Suppressor macrophage treated with lipopolysaccharide for 4 hours (primary cell): ENCODE measurements around the gene STARD10.

Experiments used
- DNase-seq: peaks from one replicate; pipeline ENCODE4 v3.0.0-alpha.2; 2020

Gene STARD10, protein sequence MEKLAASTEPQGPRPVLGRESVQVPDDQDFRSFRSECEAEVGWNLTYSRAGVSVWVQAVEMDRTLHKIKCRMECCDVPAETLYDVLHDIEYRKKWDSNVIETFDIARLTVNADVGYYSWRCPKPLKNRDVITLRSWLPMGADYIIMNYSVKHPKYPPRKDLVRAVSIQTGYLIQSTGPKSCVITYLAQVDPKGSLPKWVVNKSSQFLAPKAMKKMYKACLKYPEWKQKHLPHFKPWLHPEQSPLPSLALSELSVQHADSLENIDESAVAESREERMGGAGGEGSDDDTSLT

GRCh38 chr11:72793425-72794367 is at the start of gene STARD10:
Gene STARD10 (minus strand): TSS chr11:72794047. CDS start chr11:72781181, 12,866 bp downstream.
- DNase-seq, result peak; percentile 100

GRCh38 chr11:72842653-72843330 is 48.9 kb upstream of the STARD10 start:
- DNase-seq, result no peak

- DNase-seq, result no peak
Measured at GRCh38 chr11:72842126-72842525, 48.3 kb upstream of the STARD10 start.

GRCh38 chr11:72841397-72841796 is 47.5 kb upstream of the STARD10 start:
- no peak for DNase-seq

- no peak for DNase-seq
Measured at GRCh38 chr11:72840780-72841179, 46.9 kb upstream of the STARD10 start.

GRCh38 chr11:72838691-72839305 is 45.0 kb upstream of the STARD10 start:
- DNase-seq, result no peak

GRCh38 chr11:72836111-72836510 is 42.3 kb upstream of the STARD10 start:
- no peak for DNase-seq

DNA sequence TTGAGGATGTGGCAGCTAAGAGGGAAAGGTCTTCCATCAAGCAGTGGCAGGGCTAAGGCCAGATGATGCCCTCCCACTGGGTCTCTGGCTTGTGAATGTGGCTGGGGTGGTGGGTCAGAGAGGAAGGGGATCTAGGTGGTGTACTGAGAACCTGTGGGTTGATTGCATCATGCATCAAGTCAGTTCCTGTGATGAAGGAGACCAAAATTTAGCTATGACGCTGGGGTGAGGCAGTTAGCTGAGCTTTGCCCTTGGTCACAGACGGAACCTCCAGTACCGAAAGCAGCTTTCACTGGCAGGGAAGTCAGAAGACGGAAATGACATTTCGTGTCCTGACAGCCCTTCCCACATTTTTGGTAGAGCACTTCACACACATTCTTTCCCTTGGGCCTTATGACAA is 41.1 kb upstream of the STARD10 start:
- peak; percentile 81 for DNase-seq

DNA sequence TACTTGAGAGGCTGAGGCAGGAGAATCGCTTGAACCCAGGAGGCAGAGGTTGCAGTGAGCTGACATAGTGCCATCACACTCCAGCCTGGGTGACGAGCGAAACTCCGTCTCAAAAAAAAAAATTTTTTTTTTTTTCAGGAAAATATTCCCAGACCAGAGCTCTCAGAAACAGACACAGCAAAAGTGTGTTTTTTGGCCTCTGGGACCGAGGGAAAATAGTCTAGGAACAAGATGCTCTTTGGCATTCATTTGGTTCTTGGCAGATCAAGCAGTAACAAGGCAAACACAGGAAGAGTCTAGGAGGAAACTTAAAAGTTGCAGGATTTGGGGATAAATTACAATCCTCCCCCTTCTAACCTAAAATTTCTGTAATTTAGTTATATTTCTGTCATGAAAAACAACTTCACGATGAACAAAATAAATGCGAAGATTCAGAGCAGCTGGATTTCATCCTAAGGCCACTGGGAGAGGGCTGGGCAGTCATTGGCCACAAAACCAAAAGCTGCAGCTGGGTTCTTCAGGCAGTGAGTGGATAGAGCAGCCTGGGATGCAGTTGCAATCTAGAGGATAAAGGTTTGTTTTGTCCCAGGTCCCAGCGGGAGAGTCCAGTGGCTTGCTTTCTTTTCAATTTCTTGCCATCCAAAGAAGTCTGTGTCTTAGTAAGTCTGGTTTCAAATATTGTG is 40.1 kb upstream of the STARD10 start:
- no peak for DNase-seq

GRCh38 chr11:72833083-72833733 is 39.4 kb upstream of the STARD10 start:
- no peak for DNase-seq

- DNase-seq, result no peak
Measured at GRCh38 chr11:72832301-72833082, 38.6 kb upstream of the STARD10 start.

GRCh38 chr11:72831521-72832300 is 37.9 kb upstream of the STARD10 start:
- peak; percentile 74 for DNase-seq

GRCh38 chr11:72829884-72830533 is 36.2 kb upstream of the STARD10 start:
- DNase-seq, result no peak

GRCh38 chr11:72829178-72829577 is 35.3 kb upstream of the STARD10 start:
- no peak for DNase-seq

DNA sequence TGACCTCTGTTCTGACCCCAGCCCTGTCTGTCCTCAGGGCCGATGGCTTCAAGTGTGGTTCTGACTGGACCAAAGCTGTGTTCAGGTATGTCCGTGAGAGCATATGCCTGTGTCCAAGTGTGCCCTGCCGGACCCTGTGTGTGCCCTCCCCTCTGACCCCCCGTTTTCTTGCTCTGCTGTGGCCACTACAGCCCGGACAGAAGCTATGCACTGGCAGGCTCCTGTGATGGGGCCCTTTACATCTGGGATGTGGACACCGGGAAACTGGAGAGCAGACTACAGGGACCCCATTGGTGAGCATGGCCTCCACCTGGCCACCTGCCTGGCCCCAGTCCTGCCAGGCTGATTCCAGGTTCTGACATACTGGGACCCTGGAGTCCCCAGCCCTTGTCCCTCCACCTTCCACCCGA is 34.9 kb upstream of the STARD10 start:
- DNase-seq, result no peak

- DNase-seq, result peak; percentile 72
Measured at GRCh38 chr11:72828081-72828567, 34.3 kb upstream of the STARD10 start.

DNA sequence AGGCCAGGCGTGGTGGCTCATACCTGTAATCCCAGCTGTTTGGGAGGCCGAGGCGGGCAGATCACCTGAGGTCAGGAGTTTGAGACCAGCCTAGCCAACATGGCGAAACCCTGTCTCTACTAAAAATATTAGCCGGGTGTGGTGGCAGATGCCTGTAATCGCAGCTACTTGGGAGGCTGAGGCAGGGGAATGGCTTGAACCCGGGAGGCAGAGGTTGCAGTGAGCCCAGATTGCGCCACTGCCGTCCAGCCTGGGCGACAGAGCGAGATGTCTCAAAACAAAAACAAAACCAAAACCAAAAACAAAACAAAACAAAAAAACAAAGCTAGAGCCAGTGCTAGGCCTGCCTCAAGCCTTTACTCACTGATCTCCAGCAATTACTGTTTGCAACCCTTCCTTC is 33.8 kb upstream of the STARD10 start:
- DNase-seq, result peak; percentile 82

DNA sequence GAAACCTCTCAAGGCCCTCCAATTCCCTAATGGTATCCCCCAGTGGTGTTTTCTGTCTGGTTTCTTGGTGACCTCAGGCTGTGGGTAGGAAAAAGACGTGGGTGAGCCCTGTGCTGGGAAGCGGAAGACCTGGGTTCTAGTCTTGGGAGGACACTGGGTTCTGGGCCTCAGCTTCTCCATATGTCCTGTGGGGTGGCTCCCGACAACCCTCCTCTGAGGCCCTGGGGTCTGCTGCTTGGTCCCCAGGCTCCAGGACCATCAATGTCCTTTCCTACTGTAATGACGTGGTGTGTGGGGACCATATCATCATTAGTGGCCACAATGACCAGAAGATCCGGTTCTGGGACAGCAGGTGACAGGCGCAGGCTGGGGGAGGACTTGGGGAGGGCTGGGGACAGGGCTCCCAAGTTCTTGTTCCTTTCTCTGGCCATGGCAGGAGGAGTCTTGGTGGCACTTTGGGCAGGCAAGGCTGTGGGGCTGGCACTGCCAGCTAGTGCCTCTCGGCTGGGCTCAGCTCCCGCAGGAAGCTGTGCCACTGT is 33.2 kb upstream of the STARD10 start:
- DNase-seq, result no peak
